NCI-H2107 (cell line): ENCODE data around the gene TIMM22.
A peak's percentile ranks its signal among the peaks of the same experiment; 100 is the strongest.

Experiments
- DNase-seq: peaks from one replicate; lab custom pipeline; 2025; lab: John Stamatoyannopoulos, UW

TIMM22 gene

DNA sequence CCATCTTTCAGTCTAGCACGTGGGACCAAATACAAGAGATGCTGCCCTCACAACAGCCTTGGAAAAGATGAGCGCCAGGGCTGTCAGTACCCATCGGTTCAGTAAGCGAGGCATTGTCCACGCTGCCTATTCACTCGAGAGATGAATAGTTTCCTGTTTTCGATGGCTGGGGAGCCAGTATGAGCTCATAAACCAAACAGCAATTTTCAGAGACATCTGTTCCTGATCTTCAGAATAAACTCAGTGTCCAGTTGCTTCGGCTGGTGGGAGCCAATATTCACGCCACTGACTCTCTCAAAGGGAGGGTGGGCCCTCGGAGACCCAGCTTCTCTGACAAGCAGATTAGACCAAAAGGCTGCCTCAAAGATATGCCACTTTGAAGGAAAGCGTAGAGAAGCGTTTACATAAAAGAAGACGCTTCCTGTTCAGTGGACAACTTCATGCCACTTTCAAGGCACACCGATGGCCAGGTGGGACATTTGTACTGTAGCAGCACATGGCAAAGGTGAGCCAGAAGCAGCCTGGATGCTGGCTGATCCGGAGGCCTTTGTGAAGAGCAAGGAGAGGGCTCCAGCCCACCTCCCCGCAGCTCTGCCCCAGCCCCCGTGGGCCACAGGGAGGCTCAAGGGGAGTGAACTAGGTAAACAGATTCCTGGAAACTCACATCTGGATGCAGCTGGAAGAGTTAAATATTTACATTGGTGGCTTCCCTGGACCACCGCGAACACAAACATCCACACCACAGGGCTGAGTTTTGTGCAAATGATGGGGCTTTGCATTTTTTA lies 6.0 kb downstream of the TIMM22 start:
- DNase-seq, result no peak

DNA sequence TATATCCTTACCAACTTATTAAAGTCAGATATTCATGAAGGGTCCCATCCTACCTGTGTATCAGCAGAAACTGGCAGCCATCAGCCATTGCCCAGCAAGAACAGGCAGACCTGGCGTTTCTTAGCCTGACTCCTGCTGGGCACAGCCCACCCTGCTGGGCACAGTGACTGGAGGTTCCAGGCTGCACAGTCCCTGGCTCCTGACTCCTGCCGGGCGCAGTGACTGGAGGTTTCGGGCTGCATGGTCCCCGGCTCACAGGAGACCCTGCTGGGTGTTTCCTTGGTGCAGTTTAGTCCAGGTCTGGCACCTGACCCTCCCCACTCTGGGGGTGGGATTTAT lies 6.7 kb downstream of the TIMM22 start:
- no peak for DNase-seq

- no peak for DNase-seq
Observed at GRCh38 chr17:1003972-1004768, 7.2 kb downstream of the TIMM22 start.

DNA sequence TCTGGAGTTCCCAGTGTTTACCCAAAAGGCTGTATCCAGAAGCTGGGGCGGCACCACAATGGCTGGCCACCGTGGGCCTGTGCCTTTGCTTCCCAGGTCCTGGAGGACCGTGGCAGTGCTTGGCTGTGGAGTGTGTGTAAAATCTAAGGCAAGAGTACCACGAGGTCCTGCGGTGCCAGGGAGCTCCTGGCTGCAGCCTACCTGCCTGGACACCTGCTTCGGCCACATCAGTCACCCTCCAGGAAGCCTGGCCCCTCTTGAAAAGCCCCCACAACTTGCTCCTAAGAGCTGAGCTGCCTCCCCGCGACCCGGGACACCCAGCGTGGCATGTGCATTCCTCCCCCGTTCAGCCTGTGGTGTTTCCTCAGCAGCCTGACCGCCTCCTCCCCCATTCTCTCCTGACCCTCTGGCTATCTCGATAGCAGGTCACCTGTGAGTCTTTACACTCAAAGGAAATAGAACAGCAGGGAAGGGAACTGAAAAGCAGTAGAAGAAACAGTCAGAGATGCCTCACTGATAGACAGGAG lies 7.9 kb downstream of the TIMM22 start:
- DNase-seq, result no peak

DNA sequence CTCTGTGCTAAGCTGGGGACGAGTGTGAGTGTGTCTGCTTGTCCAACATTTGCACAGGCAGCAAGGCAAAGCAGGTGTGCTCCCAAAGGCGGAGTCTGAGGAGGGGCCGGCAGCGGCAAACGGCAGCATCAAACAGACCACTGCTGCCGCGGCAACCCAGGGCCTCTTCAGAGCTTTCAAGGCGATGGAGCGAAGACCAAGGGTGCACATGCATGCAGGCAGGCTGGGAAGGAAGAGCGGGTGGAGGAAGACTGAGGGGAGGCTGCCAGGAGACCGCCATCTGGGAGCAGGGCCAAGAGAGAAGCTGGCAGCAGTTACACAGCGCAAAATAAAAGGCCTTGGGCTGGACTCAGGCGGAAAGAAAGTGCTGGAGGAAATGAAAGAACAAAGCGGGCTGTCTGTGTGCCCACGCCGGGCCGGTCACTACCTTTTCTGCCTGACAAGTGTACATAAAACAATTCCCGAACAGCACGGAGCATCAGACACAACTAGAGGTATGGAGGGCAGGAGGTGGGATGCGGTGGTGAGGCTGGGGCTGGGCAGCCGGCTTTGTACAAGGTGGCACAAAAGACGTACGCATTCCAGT lies 8.5 kb downstream of the TIMM22 start:
- DNase-seq, result peak; percentile 25

- DNase-seq, result no peak
Observed at GRCh38 chr17:1006054-1006453, 9.1 kb downstream of the TIMM22 start.

GRCh38 chr17:1007310-1008007 lies 10.5 kb downstream of the TIMM22 start:
- no peak for DNase-seq

- DNase-seq, result no peak
Observed at GRCh38 chr17:1008008-1008761, 11.3 kb downstream of the TIMM22 start.

DNA sequence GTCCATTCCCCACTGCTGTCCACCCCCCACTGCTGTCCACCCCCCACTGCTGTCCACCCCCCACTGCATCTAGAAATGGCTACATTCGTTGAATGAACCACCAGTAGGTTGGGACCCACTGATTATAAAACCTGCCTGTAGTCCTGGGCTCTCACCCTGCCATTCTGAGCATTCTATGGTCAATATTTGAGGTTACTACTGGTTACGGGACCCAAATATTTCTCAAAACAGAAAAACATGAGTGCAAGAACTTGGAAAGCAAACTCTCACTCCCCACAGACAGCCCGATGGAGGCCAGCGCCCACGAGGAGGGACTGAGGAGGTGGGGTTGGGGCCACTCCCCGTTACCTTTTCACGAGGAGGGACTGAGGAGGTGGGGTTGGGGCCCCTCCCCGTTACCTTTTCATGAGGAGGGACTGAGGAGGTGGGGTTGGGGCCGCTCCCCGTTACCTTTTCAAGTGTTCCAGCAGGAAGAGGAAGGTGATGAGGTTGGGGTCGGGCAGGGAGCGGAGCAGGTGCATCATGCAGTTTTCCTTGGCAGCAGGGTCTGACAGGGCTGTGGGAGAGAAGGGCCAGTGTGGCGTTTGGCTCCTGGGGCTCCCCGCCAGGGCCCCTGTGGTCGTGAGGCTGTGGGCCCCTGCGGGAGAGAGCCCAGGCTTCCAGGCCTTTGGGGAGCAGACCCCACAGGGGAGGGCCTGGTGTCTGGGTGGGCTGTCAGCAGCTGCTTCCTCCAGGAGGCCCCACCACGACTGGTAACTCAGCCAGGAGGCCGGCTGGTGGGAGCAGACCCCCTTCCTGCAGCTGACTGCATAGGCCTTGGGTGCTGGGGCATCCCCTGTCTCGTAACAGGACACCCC lies 12.5 kb downstream of the TIMM22 start:
- no peak for DNase-seq

DNA sequence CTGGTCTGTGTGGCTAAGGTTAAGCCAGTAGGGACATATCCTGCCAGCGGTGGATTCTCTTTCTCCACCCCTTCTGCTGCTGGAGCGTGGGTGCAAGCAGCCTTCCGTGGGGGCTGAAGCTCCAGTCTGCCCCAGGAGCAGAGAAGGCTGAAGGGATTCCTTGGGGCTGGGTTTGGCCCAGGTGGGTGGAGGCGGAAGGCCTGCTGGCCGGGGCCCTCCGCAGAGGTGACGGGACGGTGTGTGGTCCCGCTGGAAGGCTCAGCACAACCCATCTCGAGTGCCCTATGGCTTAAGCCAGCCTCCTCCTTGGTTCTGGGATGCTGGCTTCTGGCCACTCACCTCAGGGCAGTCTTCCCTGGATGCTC lies 13.1 kb downstream of the TIMM22 start:
- DNase-seq, result no peak

GRCh38 chr17:1010586-1010985 lies 13.7 kb downstream of the TIMM22 start:
- DNase-seq, result no peak

- DNase-seq, result no peak
Observed at GRCh38 chr17:1011138-1011537, 14.2 kb downstream of the TIMM22 start.

DNA sequence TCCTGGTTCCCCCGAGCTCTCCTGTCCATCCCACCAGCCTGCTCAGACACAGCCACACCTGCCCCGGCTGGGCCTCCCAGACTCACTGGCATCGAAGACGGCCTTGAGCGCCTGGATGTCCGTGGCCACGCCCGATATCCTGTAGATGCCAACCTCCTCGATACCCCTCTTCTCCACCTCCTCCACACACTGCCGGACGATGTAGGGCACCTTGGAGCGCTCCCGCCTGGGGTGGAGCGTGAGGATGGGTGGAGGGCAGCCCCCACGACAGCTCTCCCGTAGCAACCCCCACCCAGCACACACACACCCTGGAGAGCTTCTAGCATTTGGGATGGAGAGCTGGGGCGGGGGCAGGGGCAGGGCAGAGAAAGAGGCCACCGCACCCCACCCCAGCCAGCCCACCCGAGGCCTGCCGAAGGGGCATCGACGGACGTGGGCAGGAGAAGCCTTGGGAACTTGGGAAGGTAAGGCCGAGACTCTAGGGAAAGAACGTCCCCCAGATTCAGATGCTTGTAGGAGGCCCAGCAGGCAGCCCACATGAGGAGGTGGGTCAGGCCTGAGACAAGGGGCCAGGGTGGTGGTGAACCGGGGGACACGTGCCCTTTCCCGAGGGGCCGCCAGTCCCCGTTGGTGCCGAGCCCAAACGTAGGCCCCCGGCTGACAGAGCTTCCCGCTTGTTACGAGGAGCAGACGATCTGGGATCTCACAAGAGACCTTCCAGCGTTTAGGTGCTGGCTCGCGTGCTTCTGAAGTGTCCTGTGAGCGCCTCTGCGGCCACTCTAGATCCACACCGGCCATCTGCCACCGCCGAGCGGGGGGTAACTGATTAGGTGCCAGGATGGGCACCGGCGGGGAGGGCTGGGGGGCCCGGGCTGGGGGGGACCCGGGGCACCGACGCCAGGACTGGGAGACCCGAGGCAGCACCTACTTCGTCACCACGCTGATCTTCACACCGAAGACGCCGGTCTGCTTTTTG lies 15.1 kb downstream of the TIMM22 start:
- DNase-seq, result no peak

GRCh38 chr17:1012823-1013728 lies 16.1 kb downstream of the TIMM22 start:
- no peak for DNase-seq

DNA sequence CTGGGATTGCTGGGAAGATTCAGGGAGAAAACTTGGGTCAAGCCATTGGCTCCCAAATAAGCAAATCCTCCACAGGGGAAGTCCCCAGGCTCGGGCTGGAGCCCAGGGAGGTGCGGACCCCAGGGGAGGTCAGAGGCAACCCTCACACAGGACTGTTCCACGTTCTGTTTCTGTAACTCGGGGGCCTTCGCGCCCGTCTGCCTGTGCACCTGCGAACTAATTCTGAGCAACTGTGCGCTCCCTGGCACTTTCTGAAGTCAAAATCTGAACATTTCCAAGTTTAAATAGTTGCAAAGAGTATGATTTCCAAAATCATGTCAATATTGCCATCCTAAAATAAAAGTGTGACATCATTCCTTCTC lies 16.8 kb downstream of the TIMM22 start:
- no peak for DNase-seq

GRCh38 chr17:1018547-1018946 lies 21.6 kb downstream of the TIMM22 start:
- DNase-seq, result no peak

DNA sequence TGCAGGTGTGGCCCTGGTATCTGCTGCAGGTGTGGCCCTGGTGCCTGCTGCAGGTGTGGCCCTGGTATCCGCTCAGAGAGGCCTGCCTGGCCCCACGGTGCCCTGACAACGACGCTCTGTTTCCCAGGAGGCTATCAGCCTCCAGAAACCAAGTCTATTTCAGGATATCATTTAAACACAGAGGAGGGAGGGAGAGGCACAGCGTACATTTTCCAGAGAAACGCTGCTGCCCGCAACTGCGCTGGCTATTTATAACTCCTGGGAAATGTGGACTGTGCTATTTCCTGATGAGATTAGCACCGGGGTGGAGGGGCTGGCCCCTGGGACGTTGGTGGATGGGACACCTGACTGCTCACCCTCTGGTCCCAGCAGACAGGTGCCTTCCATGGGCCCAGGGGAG lies 22.5 kb downstream of the TIMM22 start:
- no peak for DNase-seq

DNA sequence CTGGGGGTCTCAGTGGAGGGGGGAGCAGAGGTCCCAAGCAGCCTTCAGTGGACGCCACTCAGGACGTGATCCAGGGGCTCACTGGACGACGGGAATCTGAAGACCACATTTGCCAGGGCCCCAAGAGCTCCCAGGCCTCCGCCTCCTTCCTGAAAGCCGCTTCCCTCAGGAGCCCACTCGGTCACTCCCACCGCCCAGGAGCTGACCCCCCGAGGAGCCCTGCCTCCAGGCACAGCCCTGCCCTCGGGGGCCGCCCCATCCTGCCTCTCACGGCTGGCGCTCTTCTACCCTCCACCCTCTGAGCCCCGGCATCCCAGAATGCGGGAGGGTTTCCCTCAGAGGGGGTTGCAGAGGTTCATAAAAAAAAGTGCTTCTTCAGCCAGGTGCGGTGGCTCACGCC lies 24.2 kb downstream of the TIMM22 start:
- DNase-seq, result no peak
